GM12873 (cell line): ENCODE measurements around the gene TBP.

Experiments used
- CTCF ChIP-seq: IDR thresholded peaks from 2 replicates; pipeline ENCODE4 v1.5.1; 2012; ENCODE audit warnings: low read depth, mild to moderate bottlenecking, moderate library complexity, low read length, control low read depth; ENCODE audit not compliant: insufficient read depth; ENCODE audit errors: missing control alignments

TBP gene

GRCh38 chr6:170572704-170573466 lies 18.7 kb downstream of the TBP start:
- TF ChIP-seq CTCF: no peak

- no peak for TF ChIP-seq CTCF
Measured at GRCh38 chr6:170575250-170575649, 21.1 kb downstream of the TBP start.

GRCh38 chr6:170578909-170579308 lies 24.7 kb downstream of the TBP start:
- no peak for TF ChIP-seq CTCF

GRCh38 chr6:170583756-170584180 lies 29.6 kb downstream of the TBP start:
- TF ChIP-seq CTCF: peak; percentile 19

- TF ChIP-seq CTCF: no peak
Measured at GRCh38 chr6:170584181-170584953, 30.2 kb downstream of the TBP start, which contains the start of gene PDCD2. PDCD2 (minus strand) TSS chr6:170584637; CDS start chr6:170584581, 56 bp downstream.

- TF ChIP-seq CTCF: no peak
Measured at GRCh38 chr6:170584954-170585498, 30.9 kb downstream of the TBP start.

GRCh38 chr6:170590725-170591124 lies 36.6 kb downstream of the TBP start:
- no peak for TF ChIP-seq CTCF
